SK-N-SH treated with all-trans-retinoic acid at 6 μM for 48 hours (cell line): ENCODE results near the gene ARID1B.

Experiments used
- ARNTL ChIP-seq: fragments of 450-650 bp; formaldehyde crosslinking; IDR thresholded peaks from 2 replicates; pipeline ENCODE4 v1.5.0; 2020; ENCODE audit warnings: low read depth, mild to moderate bottlenecking, moderate library complexity, borderline replicate concordance
- ESRRG ChIP-seq: fragments of 250-450 bp; sonication (Bioruptor Pico); IDR thresholded peaks from 2 replicates; pipeline ENCODE4 v1.6.1; 2021; ENCODE audit warnings: mild to moderate bottlenecking
- GLIS3 ChIP-seq: fragments of 250-450 bp; sonication (Bioruptor Pico); IDR thresholded peaks from 2 replicates; pipeline ENCODE4 v1.5.0; 2020; ENCODE audit warnings: mild to moderate bottlenecking, moderate library complexity
- ISL1 ChIP-seq: fragments of 250-450 bp; sonication (Bioruptor Pico); IDR thresholded peaks from 2 replicates; pipeline ENCODE4 v2.1.2; 2022; ENCODE audit warnings: mild to moderate bottlenecking, moderate library complexity
- OSR1 ChIP-seq: fragments of 250-450 bp; sonication (Bioruptor Pico); IDR thresholded peaks from 2 replicates; pipeline ENCODE4 v1.8.0; 2022; ENCODE audit warnings: moderate library complexity, mild to moderate bottlenecking, inconsistent platforms
- PATZ1 ChIP-seq: fragments of 250-450 bp; sonication (Bioruptor Pico); IDR thresholded peaks from 2 replicates; pipeline ENCODE4 v1.8.0; 2020; ENCODE audit warnings: mild to moderate bottlenecking, moderate library complexity, borderline replicate concordance
- POU6F1 ChIP-seq: fragments of 250-450 bp; sonication (Bioruptor Pico); IDR thresholded peaks from 2 replicates; pipeline ENCODE4 v1.8.0; 2021; ENCODE audit warnings: low read depth, mild to moderate bottlenecking, moderate library complexity, borderline replicate concordance
- RARB ChIP-seq: fragments of 250-450 bp; sonication (Bioruptor Pico); IDR thresholded peaks from 2 replicates; pipeline ENCODE4 v1.8.0; 2021; ENCODE audit warnings: mild to moderate bottlenecking, moderate library complexity
- TCF4 ChIP-seq: fragments of 250-450 bp; sonication (Bioruptor Pico); IDR thresholded peaks from 2 replicates; pipeline ENCODE4 v1.8.0; 2021; ENCODE audit warnings: mild to moderate bottlenecking, moderate library complexity, borderline replicate concordance
- TSHZ2 ChIP-seq: fragments of 250-450 bp; sonication (Bioruptor Pico); IDR thresholded peaks from 2 replicates; pipeline ENCODE4 v1.5.0; 2020; ENCODE audit warnings: mild to moderate bottlenecking, moderate library complexity
- ZFP30 ChIP-seq: fragments of 450-650 bp; formaldehyde crosslinking; IDR thresholded peaks from 2 replicates; pipeline ENCODE4 v1.5.0; 2022; ENCODE audit warnings: mild to moderate bottlenecking, moderate library complexity
- ZNF70 ChIP-seq: fragments of 450-650 bp; formaldehyde crosslinking; IDR thresholded peaks from 2 replicates; pipeline ENCODE4 v1.5.0; 2020; ENCODE audit warnings: mild to moderate bottlenecking, moderate library complexity
- ZNF8 ChIP-seq: fragments of 450-650 bp; formaldehyde crosslinking; IDR thresholded peaks from 2 replicates; pipeline ENCODE4 v1.5.0; 2020; ENCODE audit warnings: mild to moderate bottlenecking, moderate library complexity

GRCh38 chr6:156998794-156999330 lies 221.7 kb downstream of the ARID1B start:
- no peak for TF ChIP-seq ZFP30 (CRISPR knock-in tag)
- no peak for TF ChIP-seq ESRRG (CRISPR knock-in tag)
- no peak for TF ChIP-seq ZNF8 (CRISPR knock-in tag)
- no peak for TF ChIP-seq ISL1 (CRISPR knock-in tag)
- TF ChIP-seq TCF4 (CRISPR knock-in tag), result no peak
- no peak for TF ChIP-seq OSR1 (CRISPR knock-in tag)
- no peak for TF ChIP-seq TSHZ2 (CRISPR knock-in tag)
- TF ChIP-seq GLIS3 (CRISPR knock-in tag), result no peak
- no peak for TF ChIP-seq ZNF70 (CRISPR knock-in tag)
- no peak for TF ChIP-seq PATZ1 (CRISPR knock-in tag)
- no peak for TF ChIP-seq POU6F1 (CRISPR knock-in tag)
- no peak for TF ChIP-seq ARNTL (CRISPR knock-in tag)
- no peak for TF ChIP-seq RARB (CRISPR knock-in tag)
